Lower leg skin (tissue), 3 donors: ENCODE results near the gene TCAP.

Experiments used
- CTCF ChIP-seq, 3 donors: fragments of 450-650 bp; IDR thresholded peaks; one replicate each; pipeline ENCODE4 v1.5.1; 2016; ENCODE audit warnings: antibody characterized with exemption in 3 of 3, mild to moderate bottlenecking in 3 of 3, moderate library complexity in 2 of 3
- POLR2A ChIP-seq, 2 donors: fragments of 450-650 bp; IDR thresholded peaks; one replicate each; pipeline ENCODE4 v1.6.1; 2016 to 2017; ENCODE audit warnings: antibody characterized with exemption in 2 of 2, mild to moderate bottlenecking in 1 of 2, moderate library complexity in 1 of 2

GRCh38 chr17:39674179-39674578, 9.0 kb downstream of the TCAP start:
- TF ChIP-seq CTCF (IDR thresholded peaks at IDR 0.05) (no peak), POLR2A (IDR thresholded peaks at IDR 0.05) (no peak)
